ENCODE data around the gene POLR3C.
"Not testable (repeated sequence)": the region's sequence is repeated elsewhere in the genome, so short reads cannot be mapped to it uniquely, and the experiment has no call there.

POLR3C gene

DNA sequence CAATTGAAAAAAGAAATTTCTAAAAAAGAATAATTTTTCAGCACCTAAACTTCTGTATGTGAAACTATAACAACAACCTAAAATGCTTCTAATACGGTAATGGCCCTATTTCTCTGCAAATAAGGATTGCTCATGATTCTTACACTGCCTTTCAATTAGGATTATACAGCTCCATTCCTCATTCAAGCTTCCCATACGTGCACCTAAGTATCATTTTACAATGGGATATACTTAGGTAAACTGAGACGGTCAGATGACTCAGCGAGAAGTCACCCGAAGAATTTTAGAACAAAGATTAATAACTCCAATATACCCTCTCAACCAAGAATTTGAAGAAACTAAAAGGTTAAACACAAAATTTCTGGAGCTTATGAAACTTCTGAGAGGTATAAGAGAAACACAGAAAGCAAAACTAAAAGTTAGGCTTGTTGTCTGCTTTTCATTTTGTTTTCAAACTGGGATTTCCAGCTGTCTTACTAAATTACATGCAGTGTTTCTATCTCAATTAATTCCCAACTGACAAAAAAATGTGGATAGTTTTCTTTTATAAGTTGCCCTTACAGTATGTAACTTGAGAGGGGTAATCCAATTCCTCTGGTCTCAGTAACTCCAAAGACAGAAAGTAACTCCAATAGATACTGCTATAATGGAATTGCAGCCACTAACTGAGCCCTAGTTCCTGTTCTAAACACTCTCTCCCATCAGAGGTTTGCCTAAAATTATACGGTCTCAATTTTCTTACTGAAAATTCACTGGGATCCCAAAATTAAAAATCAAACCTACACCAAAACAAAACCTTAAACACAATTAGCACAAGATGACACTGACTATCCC is 10.8 kb upstream of the POLR3C start:
- not testable (repeated sequence) for DNase-seq

DNA sequence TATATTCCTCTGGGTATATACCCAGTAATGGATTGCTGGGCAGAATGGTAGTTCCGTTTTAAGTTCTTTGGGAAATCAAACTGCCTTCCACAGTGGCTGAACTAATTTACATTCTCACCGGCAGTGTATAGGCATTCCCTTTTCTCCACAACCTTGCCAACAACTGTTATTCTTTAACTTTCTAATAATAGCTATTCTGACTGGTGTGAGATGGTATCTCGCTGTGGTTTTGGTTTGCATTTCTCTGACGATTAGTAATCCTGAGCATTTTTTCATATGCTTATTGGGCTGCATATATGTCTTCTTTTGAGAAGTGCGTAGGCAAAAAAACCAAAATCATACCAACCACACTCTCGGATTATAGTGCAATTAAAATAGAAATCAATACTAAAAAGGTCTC is 5.9 kb upstream of the POLR3C start:
- DNase-seq: not testable (repeated sequence)

DNA sequence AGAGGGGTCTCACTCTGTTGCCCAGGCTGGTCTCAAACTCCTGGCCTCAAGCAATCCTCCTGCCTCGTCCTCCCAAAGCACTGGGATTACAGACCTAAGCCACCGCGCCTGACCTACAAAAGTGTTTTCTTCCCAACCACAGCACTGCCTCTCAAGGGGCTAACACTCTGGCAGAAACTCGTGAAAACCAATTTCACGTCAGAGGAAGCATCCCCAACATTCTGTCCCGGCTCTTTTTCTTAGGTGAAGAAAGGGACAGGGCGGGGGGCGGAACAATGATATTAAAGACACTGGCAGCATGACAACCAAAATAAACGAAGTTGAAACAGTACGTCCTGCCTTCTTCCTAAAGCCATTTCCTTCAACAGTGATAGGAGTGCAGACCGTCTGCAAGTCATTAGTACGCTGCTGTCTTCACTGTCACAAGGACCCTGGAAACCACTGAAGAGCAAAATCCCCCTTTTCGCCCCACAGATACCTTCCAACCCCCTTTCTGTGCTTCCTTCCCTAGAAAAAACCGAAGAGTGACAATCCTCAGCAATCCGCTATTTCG is 1.1 kb upstream of the POLR3C start:
- DNase-seq: not testable (repeated sequence)

DNA sequence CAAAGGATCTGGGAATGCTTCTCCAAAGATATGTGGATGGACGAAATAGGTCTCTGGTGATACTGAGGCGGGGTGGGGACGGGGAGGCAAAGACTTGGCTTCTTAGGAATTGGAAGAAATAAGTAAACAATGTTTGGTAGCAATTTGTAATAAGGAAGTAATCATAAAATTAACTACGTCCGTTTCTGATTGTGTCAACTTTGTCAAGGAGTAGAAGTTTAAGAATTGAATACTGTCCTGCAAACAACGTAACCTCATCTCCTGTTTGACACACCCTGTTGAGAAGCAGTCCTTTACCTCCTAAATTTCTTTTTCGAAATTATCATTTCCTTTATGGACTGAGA is 471 bp downstream of the POLR3C start:
- DNase-seq: no peak

- DNase-seq: no peak
These were observed 2.0 kb downstream of the POLR3C start for GRCh38 chr1:145826030-145826429.

DNA sequence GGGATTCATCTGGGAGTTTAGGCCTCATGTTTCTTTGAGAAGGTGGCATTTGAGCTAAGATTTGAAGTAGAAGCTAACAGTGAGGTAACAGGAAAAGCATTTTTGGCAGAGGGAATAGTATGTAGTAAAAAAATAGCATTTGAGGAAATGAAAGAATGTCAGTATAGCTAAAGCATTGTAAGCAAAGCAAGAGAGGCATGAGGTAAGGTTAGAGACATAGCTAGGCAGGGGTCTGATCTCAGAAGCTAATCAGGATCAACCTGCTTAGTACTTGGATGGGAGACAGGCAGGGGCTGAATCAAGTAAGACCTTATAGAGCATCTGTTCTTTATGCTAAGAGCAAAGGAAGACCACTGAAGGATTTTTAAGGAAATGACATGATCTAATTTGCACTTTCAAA is 4.0 kb downstream of the POLR3C start:
- no peak for DNase-seq

- no peak for DNase-seq
These were observed 4.5 kb downstream of the POLR3C start for GRCh38 chr1:145828367-145829026.

- DNase-seq: not testable (repeated sequence)
These were observed 6.8 kb downstream of the POLR3C start for GRCh38 chr1:145830810-145831209.

DNA sequence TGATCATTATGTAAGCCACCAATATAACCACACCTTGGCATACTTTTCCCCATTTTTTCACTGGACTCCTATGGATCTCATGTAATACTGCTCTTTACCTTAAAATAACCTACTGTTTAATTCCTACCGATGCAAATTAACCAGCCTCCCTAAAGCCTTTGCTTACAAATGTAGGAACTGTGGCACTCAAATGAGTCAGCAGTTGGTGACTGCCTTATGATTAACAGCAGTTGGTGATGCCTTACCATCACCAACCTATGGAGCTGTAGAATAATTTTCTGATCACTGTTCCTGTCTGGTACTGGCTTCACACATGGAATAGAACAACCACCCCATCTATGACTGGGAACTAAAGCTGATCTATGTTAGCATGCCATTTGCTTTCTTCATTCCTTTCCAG is 13.7 kb downstream of the POLR3C start:
- DNase-seq: no peak

GRCh38 chr1:145843031-145843430 is 19.0 kb downstream of the POLR3C start:
- DNase-seq: no peak

- DNase-seq: no peak
These were observed 21.1 kb downstream of the POLR3C start for GRCh38 chr1:145845144-145845513.

GRCh38 chr1:145845514-145846161 is 21.6 kb downstream of the POLR3C start, which contains the start of gene NUDT17:
Gene NUDT17 (plus strand): TSS chr1:145845630. CDS start chr1:145845641, 11 bp downstream.
- peak; percentile 90 for DNase-seq

GRCh38 chr1:145846201-145846612 is 22.2 kb downstream of the POLR3C start:
- no peak for DNase-seq

DNA sequence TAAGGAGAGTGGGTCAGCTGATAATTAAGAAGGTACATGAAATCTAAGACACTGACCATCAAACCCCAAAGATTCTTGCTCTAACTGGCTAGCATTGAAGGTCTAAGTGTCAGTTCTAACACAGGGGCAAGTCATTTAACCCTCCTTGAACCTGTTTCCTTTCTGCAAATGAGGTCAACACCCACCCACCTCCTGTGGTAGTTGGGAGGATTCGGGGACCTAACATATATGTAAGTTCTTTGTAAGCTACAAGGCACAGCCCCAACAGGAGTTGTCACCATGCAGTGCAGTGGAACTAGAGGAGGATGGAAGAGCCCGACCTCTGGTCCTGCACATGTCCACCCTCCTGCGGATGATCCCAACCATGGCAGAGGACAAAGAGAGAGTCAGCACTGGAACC is 23.8 kb downstream of the POLR3C start:
- DNase-seq: no peak

GRCh38 chr1:145849356-145850160 is 25.6 kb downstream of the POLR3C start:
- DNase-seq: no peak

GRCh38 chr1:145855426-145855948 is 31.5 kb downstream of the POLR3C start:
- DNase-seq: no peak

DNA sequence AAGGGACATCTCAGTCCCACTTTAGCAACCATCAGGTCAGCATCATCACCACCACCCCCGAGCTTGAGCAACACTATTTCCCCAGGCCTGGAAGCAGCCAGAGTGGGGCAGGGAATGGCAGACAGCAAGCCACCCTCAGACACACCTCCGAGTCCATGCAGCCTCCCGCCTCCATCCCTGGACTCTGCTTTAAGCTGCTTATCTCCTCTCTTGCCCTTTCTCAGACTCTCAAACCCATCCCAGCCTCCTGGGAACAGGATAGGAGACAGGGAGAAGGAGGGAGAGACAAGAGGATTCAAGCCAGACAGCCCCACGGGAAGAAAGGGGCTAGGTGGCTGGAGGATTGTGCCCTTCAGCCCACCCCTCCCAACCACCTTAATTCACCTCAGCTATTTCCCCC is 33.2 kb downstream of the POLR3C start:
- DNase-seq: no peak

- peak; percentile 44 for DNase-seq
These were observed 34.4 kb downstream of the POLR3C start for GRCh38 chr1:145858238-145858900.

DNA sequence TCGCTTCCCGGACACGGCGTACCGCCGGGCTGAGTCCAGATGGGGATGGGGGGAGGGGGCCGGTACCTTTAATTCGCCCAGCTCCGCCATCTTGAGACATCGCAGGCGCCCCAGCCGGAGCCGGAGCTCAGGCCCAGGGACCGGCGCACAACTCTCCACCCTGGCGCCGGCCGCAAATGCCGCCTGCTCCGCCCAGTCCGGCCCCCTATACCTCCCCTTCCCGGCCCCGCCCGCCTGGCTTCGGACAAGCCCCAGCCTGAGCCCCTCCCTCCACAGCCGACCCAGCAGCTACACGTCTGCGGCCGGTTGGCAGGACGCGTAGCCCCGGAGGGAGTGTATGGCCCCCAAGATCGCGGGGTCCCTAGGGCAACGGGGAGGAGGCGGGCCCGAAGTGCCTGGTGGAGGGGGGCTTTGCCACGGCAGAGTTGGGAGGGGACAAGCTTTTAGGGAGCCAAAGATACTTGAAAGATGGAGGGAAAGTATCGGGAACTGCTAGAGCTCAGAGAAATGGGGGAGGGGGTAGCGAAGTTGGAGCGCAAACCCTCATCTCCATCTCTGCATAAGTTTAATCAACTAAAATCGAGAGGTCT is 35.0 kb downstream of the POLR3C start, which contains the start of gene PIAS3:
TSS of gene PIAS3 (minus strand) at position 181 of the 590 bp plus-strand sequence. CDS start at position 90, 91 bp downstream.
- peak; percentile 95 for DNase-seq

DNA sequence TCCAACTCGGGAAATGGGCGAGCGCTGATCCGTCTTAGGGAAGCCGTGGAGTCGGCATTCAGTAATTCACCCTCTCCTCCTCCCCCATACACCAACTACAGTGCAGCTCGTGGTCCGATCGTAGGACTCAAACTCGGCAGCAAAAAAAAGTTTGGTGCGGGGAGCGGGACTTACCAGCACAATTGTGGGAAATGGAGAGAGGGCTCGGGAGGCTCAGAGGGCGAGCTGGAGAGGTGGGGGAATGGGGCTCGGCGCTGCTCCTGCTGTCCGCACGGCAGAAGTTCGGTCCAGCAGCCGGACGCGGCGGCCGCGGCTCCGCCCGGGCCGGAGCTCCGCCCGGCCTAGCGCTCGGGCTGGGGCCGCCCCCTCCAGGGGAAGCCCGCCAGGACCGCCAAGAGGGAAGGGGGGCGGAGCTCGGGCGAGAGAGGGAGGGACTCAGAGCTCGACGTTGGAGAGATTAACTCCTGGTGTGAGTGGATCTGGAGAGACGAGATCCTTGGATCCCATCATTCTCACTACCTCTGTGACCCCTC is 35.6 kb downstream of the POLR3C start:
- peak; percentile 96 for DNase-seq

Measured in right kidney (tissue), 1 donor.